Cerebellar nuclear complex (tissue), 1 donor: ENCODE results near the gene MICB.
A peak's percentile ranks its signal among the peaks of the same experiment; 100 is the strongest.
"Not testable (repeated sequence)": the region's sequence is repeated elsewhere in the genome, so short reads cannot be mapped to it uniquely, and the experiment has no call there.

Experiments used
- DNase-seq, 2 experiments: peaks; one replicate each; lab custom pipeline; 2025; lab: John Stamatoyannopoulos, UW

The MICB gene

DNA sequence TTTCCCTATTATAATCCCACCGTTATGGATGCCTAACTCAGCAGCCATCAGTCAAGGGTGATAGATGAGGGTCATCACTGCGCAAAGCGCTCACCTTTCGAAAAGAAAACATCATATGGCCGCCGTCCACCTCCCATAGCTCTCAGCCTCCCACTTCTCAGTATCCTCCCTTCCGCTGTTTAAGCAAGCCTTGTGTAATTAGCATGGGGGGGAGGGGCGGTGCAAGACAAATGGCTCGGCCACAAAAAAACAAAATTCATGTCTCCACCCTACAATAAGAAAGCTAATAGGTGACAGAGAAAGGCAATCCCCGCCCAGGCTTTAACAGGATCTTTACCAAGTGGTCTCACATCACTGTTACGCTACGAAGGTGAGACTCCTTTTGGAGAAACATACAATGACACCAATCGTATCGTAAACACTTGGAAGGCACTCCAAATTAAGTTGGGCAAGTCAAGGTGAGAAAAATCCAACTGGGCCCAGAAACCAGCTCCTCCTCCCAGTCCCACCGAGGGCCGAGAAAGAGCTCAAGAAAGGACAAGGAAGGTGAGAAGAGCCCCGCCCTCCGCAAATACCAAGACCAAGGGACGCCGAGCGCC is 43.2 kb downstream of the MICB start:
- no peak for DNase-seq

DNA sequence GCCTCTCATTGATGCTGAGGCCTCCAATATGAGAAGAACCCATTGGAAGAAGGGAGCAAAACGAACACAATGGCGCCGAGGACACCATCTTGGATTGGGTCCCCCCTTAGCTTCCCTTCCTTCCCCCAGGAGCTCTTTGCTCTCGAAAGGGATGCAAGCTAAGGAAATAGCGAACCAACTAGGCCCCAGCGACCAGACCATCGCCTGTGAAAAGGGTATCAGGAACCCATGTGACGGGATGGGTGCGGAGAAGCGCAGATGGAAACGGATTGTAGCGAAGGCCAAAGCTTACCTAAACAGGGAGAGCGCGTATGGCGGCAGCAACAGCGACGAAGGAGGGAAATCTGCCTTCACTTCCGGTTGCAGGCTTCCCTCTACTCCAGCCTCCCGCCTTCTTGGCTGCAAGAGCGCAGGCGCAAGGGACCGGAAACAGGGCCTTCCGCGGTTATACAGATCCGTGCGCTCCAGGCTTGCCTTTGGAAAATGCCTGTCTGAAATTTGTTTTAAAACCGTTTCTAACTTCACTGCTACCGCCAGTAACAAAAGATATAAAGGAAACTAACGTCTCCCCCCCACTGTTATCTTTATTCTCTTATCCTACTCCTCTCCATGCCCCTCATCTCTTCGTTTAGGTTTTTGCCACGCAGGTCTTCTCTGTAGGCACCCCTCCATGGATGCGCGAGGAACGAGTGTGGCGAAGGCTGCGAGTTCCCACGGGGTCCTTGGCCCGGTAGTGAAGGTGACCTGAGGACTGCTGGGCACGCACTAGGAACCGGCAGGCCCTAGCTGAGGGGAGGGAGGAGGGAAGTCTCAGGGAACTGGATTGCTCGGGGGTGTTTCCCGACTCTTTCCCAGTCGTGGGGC is 43.9 kb downstream of the MICB start, which contains the start of gene DDX39B:
TSS of gene DDX39B (minus strand) at position 346 of the 864 bp plus-strand sequence. CDS start 1,471 bp downstream, outside the sequence.
- DNase-seq = peak; percentile 27 to 84

DNA sequence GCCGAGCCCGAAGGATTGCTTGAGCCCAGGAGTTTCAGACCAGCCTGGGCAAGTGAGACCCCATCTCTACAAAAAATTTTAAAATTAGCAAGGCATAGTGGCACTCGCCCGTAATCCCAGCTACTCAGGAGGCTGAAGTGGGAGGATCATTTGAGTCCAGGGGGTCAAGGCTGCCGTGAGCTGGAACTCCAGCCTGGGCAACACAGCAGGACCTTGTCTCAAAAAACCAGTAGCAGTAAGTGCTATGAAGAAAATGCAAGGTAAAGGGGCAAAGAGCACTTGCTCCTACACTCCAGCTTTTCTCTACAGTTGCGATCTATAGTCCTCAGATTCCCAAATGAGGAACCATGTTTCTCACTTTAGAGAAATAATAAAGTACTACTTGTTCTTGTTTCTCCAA is 45.7 kb downstream of the MICB start:
- no peak for DNase-seq

DNA sequence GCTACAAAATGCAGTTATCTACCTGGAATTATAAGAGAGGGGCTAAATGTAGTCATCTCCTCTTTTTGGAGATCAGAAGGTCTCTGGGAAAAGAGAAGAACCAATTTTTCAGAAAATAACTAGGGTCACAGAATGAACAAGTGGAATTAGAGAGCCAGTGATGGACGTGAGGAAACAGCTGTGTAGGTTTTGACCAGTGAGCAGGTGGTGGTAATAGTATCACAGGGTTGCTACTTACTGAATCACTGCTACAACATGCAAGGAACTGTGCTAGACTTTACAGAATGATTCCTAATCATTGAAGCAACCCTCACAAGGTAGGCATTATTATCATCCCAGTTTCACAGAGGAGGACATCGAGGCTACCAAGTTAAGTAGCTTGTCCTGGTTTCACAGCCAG is 46.7 kb downstream of the MICB start:
- DNase-seq = no peak

DNA sequence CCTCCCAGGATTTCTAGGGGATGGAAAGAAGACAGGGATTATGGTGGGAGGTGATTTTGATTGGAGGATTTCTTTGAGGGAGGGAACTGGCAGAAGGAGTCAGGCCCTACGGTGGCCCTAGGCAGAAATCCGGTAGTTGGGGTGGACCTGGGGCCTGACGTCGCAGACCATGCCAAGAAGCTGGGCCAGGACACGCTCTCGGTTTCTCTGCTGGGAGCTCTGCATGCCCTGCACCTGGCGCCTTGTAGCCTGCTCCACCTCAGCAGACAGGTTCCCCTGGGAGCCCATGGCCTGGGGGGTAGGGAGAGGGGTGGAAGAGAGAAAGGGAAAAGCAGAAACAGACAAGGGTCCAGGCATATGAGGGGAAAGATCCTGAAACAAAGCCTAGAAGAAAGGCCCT is 47.3 kb downstream of the MICB start:
- no peak for DNase-seq

DNA sequence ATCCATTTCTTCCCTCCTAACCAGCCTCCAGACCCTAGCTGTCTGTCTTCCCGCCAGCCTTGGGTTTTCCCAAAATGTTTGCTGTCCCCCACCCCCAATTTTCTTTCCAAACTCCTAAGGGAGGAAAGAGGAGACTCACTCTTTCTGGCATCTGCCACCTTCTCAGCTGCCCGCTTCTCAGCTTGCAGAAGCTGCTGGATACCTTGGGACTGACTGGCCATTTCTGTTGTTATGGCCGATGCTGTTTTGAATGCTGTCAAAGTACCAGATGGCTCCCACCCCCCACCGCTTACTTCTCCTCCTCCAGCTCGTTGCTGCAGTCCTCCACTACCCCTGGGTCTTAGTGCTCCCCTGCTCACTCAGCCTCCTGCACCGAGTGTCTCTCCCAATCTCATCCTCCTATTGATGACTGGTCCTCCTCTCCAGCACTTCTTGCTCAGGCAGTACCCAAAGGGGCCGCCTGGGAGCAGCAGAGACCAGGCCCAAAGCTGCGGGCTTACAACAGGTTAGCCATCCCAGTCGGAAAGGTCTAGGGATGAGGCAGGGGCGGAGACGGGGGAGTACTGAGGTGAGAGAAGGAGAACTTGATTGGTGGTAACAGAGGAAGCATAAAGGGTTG is 48.5 kb downstream of the MICB start, which contains the start of gene ATP6V1G2:
TSS of gene ATP6V1G2 (minus strand) at position 270 of the 619 bp plus-strand sequence. CDS start at position 221, 49 bp downstream.
- peak; percentile 90 to 97 for DNase-seq

DNA sequence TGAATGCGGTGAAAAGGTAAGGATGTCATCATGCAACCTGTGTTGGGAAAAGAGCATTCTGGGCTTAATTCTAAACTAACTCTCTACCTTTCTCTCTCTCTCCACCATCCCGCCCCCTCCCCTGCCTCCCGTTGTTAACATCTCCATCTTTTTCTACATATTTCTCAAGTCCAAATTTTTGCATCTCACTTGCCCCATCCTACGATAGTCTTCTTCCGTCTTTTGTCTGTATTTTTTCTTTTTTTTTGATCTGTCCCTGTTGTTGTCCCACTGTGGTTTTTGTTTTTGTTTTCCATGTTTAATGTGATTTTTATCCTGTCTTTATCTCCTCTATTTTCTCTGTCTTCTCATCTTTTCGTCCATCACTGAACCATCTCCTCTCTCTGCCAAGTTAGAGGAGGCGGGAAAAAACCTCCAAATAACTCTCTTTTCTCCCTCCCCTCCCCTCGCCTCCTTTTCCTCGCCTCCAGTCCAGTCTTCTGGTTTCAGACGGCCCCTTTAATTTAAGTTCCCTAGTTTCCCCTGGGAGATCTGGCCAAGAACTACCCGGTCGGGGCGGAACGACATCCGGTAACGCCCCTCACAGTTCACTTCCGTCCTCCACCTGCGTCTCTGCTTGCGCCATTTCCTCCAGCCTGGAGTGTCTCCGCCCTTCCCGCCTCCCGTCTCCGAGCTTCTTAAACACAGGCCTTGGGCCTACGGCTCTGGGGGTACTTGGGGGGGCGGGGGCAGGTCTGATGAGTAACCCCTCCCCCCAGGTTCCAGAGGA is 49.2 kb downstream of the MICB start, which contains the start of gene NFKBIL1:
TSS of gene NFKBIL1 (plus strand) at position 651 of the 769 bp plus-strand sequence. CDS start at position 738, 87 bp downstream.
- peak; percentile 72 to 97 for DNase-seq

DNA sequence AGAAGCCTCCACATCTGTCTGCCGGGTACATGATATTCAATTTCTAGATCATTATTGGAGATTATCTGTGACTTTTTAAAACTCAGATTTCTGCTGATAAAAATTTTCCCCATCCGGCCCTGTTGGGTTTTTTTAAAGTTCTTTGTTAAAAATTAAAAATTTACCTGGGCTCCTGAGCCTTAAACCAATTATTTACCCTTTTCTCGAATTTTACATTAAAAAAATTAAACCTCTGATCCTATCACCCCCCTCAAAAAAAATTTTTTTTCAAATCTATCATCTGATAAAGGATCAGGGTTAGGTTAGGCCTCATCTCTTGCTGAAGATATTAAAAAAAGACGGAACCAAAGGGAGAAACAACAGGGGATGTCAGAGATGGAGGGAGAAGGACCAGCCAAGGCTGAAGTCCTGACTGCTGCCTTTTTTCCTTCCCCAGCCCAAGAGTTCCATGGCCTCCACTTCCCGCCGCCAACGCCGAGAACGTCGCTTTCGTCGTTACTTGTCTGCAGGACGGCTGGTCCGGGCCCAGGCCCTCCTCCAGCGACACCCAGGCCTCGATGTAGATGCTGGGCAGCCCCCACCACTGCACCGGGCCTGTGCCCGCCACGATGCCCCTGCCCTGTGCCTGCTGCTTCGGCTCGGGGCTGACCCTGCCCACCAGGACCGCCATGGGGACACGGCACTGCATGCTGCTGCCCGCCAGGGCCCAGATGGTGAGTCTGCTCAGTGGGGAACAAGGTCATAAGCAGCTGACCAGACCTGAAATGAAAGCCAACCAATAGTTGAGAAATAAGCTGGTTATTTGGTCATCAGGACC is 50.0 kb downstream of the MICB start:
- no peak for DNase-seq

DNA sequence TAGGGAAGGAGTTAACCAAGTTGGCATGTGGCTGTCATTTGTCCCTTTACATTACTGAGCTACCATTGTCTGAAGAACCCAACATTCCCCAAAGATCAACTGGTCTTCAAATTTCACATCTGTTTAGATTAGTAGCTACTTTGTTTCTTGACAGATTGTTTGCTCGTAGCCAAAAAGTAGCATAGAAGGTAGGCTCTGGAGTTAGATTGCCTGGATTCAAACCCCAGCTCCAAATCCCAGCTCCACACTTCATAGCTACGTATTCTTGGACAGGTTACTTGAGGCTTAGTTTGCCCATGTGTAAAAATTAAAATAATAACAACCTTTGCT is 50.6 kb downstream of the MICB start:
- no peak for DNase-seq

DNA sequence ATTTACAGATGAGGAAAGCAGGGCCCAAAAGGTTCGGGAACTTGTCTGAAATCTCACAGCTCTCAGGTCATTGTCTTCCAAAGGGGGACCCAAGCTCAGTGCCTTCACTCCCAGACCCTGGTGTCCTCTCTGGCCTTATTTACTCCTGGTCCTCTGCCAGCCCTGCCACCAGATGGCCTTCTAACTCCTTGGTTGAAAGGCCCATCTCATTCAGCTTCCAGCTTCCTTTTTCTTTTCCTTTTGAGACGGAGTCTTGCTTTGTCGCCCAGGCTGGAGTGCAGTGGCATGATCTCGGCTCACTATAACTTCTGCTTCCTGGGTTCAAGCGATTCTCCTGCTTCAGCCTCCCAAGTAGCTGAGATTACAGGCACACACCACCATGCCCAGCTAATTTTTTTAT is 53.4 kb downstream of the MICB start:
- not testable (repeated sequence) for DNase-seq

DNA sequence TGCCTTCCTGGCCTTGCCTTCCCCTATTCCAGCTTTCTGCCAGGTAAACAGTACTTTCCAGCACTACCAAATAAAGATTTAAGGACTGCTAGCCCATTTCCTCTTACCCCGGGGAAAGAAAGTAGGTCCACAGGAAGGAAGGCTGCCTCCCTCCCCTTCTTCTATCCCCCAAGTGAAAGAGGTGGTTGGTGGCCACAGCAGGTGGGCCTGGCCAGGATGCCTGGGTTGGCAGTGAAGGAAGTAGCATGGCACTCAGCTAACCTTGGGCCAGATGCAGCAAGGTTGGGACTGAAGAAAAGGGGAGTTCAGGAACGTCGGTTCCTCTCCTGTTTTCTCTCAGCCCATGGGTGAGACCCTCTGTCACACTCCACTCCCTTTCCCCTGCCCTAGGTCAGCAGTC is 58.4 kb downstream of the MICB start:
- no peak for DNase-seq

DNA sequence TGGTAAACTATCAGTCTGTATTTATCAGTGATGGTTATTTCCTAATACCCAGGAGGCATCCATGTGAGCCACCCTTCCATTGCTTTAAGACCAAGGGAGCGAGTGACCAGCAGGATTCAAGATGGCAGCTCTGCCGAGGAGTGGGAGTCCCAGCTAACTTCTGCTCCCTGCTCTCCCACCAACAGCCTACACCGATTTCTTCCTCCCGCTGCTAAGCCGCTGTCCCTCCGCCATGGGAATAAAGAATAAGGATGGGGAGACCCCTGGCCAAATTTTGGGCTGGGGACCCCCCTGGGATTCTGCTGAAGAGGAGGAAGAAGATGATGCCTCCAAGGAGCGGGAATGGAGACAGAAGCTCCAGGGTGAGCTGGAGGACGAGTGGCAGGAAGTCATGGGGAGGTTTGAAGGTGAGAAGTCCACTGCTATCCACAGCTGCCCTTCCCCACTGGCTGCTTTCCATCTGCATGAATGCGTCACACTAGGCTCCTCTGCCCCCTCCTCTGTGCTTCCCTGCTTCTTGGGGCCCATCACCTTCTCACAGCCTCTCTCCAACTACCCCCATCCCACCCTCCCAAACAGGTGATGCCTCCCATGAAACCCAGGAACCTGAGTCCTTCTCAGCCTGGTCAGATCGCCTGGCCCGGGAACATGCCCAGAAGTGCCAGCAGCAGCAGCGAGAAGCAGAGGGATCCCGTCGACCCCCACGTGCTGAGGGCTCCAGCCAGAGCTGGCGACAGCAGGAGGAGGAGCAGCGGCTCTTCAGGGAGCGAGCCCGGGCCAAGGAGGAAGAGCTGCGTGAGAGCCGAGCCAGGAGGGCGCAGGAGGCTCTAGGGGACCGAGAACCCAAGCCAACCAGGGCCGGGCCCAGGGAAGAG is 59.7 kb downstream of the MICB start:
- DNase-seq = no peak

DNA sequence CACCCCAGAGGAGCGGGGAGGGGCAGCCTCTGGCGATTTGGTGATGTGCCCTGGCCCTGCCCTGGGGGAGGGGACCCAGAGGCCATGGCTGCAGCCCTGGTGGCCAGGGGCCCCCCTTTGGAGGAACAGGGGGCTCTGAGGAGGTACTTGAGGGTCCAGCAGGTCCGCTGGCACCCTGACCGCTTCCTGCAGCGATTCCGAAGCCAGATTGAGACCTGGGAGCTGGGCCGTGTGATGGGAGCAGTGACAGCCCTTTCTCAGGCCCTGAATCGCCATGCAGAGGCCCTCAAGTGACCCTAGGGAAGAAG is 60.3 kb downstream of the MICB start:
- no peak for DNase-seq

DNA sequence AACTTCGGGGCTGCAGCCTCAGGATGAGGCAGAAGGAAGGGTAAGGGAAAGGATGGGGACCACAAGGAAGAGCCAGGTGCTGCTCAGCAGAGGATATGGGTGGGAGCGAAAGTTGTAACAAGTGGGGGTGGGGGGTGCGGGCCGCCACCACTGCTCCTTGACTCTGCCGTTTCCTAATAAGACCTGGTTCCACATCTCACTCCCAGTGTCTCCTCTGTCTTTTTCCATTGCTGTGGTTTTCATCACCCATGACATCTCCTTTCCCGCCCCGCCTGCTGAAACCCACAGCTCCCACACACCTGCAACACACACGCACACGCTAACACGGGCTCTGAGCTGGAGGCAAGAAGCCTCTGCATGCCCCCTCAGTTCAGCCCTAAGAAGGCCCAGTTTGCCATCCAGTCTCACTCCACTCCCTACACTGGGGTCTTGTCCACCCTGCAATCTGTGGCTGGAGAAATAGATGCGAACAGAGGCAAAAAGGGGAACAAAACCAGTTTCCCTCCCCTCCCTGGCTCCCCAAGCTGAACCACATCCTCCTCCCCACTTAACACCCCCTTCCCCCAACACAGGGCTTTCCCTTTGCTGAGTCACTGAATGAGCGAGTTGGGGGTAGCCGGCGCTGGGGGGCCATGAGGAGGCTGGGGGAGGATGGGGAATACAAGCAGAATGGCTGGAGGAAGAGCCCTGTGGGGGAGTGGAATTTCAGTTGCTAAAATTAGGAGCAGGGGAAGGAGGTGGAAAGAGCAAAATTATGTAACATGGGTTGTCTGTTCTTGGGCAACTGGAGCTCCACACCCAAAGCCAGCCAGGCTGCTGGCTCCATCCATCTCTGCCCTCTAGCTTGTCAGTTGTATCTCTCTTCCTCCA is 60.9 kb downstream of the MICB start:
- DNase-seq = no peak

DNA sequence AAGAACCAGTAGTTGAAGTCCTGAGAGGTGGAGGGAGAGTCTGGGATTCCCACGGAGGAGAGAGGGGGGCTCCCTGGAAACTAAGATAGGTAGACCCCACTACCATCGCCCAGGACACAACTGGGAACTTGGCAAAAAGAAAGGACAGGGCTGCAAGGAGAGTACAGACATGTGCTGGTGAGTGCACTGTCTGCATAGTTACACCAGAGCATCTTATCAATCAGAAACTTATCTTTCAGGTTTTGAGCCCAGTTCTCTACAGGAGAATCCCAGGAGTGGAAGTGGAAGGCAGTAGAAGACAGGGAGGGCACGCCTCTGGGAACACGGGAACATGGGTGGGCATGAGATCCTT is 61.6 kb downstream of the MICB start:
- no peak for DNase-seq

DNA sequence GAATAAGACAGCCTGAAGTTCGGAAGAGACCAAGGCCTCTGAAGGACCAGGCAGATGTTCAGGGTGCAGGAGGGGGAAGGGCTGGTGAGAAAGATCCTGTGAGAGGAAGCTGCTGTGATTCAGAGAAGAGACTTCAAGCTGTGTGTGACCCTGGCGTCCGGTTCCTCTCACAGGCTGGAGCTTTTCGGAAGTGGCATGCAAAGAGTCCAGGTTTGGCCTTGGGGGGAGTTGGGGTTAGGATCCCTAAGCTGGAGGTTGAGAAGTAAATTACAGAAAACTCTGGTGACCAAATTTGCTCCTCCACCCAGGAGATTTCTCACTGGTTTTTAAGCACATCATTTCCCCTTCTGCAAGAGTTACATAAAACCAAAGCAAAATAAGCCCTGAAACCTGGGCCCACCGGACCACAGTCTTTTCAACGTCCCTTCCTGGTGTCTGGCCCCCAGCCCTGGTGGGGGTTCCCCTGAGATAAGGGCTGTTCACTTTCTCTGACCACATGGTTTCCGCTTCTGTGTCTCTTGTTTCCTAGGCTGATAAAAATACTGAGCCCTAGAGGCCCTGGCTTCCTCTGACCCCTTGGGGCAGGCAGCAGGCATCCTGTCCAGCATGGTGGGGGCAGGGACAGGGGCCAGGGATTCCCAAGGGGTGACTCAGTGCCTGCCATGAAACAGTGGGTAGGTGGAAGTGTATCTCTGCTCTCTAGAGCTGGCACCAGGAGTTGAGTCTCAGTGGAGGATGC is 62.2 kb downstream of the MICB start:
- no peak for DNase-seq

DNA sequence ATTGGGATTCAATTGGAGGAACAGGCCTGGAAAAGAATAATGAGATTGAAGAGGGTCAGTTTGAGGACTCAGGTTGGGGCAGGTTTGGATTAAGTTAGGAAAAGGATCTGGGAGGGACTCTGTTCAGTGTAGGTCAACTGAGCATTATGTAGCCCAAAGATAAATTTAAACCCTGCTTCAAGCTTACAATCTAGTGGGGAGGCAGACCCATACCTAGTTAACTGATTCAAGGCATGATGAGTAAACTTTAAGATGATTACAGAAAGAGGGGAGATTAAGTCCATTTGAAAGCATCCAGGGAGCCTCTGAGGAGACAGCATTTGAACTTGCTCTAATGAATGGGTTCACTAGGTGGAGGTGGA is 62.7 kb downstream of the MICB start:
- no peak for DNase-seq
